T-helper 22 cell (primary cell): ENCODE measurements around the gene C11orf87.

Source experiments
- DNase-seq: peaks from one replicate; pipeline ENCODE4 v3.0.0-alpha.2; 2020; ENCODE audit warnings: low read depth

The C11orf87 gene

GRCh38 chr11:109421981-109422869, at the start of gene C11orf87:
C11orf87 (plus strand) TSS chr11:109422190; CDS start chr11:109423634, 1,444 bp downstream.
- DNase-seq, result no peak

GRCh38 chr11:109374032-109374431, 48.0 kb upstream of the C11orf87 start:
- no peak for DNase-seq

GRCh38 chr11:109374441-109374840, 47.5 kb upstream of the C11orf87 start:
- no peak for DNase-seq

- DNase-seq, result no peak
Observed at GRCh38 chr11:109377039-109377742, 44.8 kb upstream of the C11orf87 start.

- DNase-seq, result no peak
Observed at GRCh38 chr11:109378034-109378433, 44.0 kb upstream of the C11orf87 start.

GRCh38 chr11:109383306-109383705, 38.7 kb upstream of the C11orf87 start:
- DNase-seq, result no peak

GRCh38 chr11:109384873-109385272, 37.1 kb upstream of the C11orf87 start:
- no peak for DNase-seq

- no peak for DNase-seq
Observed at GRCh38 chr11:109388982-109389381, 33.0 kb upstream of the C11orf87 start.

GRCh38 chr11:109390752-109391151, 31.2 kb upstream of the C11orf87 start:
- DNase-seq, result no peak

- DNase-seq, result no peak
Observed at GRCh38 chr11:109401545-109401944, 20.4 kb upstream of the C11orf87 start.

GRCh38 chr11:109405671-109406070, 16.3 kb upstream of the C11orf87 start:
- no peak for DNase-seq

- no peak for DNase-seq
Observed at GRCh38 chr11:109416601-109417000, 5.4 kb upstream of the C11orf87 start.

- DNase-seq, result no peak
Observed at GRCh38 chr11:109422870-109423465, 978 bp downstream of the C11orf87 start.

GRCh38 chr11:109423466-109424190, 1.6 kb downstream of the C11orf87 start:
- no peak for DNase-seq

GRCh38 chr11:109424901-109425300, 2.9 kb downstream of the C11orf87 start:
- DNase-seq, result no peak

GRCh38 chr11:109425554-109425953, 3.6 kb downstream of the C11orf87 start:
- no peak for DNase-seq

GRCh38 chr11:109426442-109427240, 4.7 kb downstream of the C11orf87 start:
- no peak for DNase-seq

GRCh38 chr11:109432105-109432504, 10.1 kb downstream of the C11orf87 start:
- DNase-seq, result no peak

GRCh38 chr11:109433753-109434256, 11.8 kb downstream of the C11orf87 start:
- no peak for DNase-seq

GRCh38 chr11:109435121-109435742, 13.2 kb downstream of the C11orf87 start:
- no peak for DNase-seq

- DNase-seq, result no peak
Observed at GRCh38 chr11:109439684-109440083, 17.7 kb downstream of the C11orf87 start.
